Skin epidermis (tissue), 12 donors: Measurements from ENCODE around the gene SEMA6A.
"Not testable (repeated sequence)": the region's sequence is repeated elsewhere in the genome, so short reads cannot be mapped to it uniquely, and the experiment has no call there.

Experiments used
- H3K27ac ChIP-seq, 21 experiments: fragments of 200-600 bp; sonication (generic) in 11 of 21; one replicate each; pipeline ENCODE4 v1.5.0; 2020; ENCODE audit warnings: mild to moderate bottlenecking in 3 of 21, inconsistent platforms in 2 of 21, moderate library complexity in 2 of 21
- H3K4me3 ChIP-seq, 7 experiments: fragments of 200-600 bp; sonication (generic) in 2 of 7; one replicate each; pipeline ENCODE4 v1.5.0; 2020; ENCODE audit warnings: inconsistent platforms in 2 of 7, mild to moderate bottlenecking in 2 of 7, moderate library complexity in 1 of 7

The SEMA6A gene

GRCh38 chr5:116559239-116559638 is 15.4 kb downstream of the SEMA6A start:
- Histone ChIP-seq H3K4me3 (no peak overlapping the region), H3K27ac (no peak overlapping the region)

DNA sequence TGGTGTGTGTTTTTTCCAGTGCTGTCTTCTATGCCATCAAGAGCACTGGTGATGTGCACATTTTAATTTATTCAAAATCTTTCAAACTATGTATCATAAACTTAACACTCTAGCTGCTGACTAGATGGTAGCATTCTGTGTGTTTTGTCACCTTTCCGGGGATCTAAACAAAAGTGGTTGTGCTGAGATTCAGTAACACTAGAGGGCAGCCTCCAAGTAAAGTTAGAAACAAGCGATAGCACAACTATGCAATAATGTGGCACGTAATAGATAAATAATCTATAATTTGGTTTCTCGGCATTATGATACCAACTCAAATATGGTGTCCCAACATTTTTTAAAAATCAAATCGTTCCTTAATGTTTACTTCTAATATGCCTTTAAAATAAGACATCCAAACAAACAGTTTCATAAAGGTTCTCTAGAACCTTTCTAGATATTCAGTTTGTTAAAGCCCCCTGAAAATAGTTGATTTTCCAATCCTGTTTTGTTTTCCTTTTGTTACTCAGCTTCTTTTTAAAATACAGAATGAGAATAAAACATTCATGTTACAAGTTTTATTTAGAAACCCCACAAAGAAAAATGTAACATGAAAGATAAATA is 16.9 kb downstream of the SEMA6A start:
- Histone ChIP-seq H3K27ac (no peak overlapping the region), H3K4me3 (no peak overlapping the region)

DNA sequence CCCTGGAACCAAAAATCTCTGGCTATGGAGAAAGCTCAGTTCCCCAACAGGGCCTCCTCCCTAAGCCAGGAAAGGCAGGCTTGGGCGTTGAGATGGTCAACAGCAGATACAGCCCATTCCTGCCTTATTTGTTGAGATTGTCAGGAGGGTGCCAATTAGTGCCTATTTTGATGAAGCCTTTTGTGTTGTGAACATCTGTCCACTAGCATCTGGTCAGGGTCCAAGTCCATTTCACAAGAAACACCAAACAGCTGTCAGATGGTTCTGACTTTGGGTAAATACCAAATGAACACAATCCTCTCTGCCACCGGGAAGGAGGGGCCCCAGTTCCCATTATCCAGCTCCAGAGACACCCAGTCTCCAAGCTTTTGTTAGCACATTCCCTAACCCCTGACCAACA is 19.9 kb downstream of the SEMA6A start:
- no peak overlapping the region for H3K27ac ChIP-seq
- no peak overlapping the region for H3K4me3 ChIP-seq

- Histone ChIP-seq H3K27ac (no peak overlapping the region), H3K4me3 (no peak overlapping the region)
These were observed 21.3 kb downstream of the SEMA6A start for GRCh38 chr5:116553366-116553765.

DNA sequence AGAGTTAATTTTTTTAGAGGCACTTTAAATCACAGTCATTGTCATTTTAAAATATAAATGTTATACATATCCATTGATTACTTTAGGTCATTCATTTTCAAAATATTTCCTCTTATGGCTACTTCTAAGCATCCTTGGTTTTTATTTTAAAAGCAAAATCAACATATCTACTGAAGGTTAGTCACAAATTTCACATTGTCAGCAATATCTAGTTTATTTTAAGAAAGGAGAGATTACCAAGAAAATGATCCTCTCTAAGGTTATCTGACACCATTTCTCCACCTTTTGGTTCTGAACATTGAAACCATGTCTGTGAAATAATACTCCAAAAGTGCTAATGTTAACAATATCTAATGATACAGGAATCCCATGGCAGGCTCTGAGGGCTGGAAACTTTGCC is 24.5 kb downstream of the SEMA6A start:
- Histone ChIP-seq H3K4me3 (no peak overlapping the region), H3K27ac (no peak overlapping the region)

GRCh38 chr5:116546743-116547124 is 27.9 kb downstream of the SEMA6A start:
- no peak overlapping the region for H3K27ac ChIP-seq
- no peak overlapping the region for H3K4me3 ChIP-seq

DNA sequence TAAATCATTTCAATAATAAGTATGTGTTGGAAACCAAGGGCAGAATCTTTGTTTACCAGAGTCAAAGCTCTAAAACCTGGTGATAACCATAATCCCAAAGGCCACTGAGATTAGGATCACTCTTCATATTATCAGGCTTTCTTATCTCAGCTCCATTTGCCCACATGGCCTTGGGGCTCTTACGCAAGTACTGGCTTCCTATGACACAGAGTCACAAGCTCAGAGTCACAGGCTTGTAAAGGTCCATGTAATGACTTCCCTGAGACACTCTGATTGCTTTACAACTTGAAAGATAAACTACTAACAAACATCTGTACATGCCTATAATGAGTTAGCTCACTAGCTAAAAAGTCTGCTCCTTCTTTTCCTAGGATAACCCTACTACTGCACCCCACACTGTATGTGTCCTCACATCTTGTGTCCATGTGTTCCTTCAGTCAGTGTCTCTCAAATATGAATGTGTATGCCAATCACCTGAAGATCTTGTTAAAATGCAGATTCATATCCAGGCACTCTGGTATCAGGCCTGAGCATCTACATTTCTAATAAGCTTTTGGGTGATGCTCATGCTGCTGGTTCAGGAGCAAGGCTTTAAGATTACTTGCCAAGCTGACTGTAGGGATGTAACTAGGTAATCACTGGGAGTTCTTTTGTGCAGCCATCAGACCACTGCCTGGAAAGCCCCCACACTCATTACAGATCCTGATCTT is 28.4 kb downstream of the SEMA6A start:
- Histone ChIP-seq H3K27ac (no peak overlapping the region), H3K4me3 (no peak overlapping the region)

- H3K4me3 ChIP-seq, H3K27ac ChIP-seq: not testable (repeated sequence)
These were observed 29.2 kb downstream of the SEMA6A start for GRCh38 chr5:116545465-116545864.

GRCh38 chr5:116544531-116545241 is 29.9 kb downstream of the SEMA6A start:
- Histone ChIP-seq H3K27ac (no peak overlapping the region), H3K4me3 (no peak overlapping the region)

DNA sequence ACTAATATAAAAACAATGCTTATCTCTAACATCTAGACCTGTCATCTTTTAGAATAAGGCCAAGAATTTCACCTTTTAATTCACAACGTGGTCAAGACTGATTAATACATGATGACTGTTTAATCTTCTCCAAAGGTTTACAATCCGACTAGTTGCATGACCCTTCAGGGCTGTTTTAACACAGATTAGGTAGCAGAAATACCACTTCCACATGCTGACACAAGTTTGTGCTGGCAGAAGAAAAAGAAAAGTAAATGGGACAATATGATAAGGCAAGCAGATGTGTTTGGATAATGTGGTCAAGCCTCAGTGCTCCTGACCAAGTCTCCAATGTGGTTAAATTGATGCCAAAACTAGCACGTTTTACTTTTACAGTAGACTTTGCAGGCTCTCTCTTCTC is 31.1 kb downstream of the SEMA6A start:
- Histone ChIP-seq H3K27ac (no peak overlapping the region), H3K4me3 (no peak overlapping the region)

GRCh38 chr5:116542619-116543018 is 32.0 kb downstream of the SEMA6A start:
- no peak overlapping the region for H3K27ac ChIP-seq

DNA sequence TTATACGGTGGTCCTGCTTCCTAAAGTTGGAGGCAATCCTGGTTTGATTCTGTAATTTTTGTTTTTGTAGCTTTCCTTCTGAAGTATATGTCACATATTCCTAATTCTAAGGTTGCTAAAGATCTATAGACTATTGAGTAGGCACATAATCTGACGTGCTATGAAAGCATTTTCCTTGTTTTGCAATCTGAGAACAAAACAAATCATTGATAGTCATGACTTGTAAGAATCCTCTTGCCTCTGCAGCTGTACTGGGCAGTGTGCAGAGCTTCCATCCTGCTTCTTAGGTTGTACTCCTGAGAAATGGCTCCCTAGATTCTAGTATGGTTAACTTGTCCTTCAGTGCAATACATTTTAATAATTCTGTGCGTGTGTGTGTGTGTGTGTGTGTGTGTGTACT is 35.4 kb downstream of the SEMA6A start:
- Histone ChIP-seq H3K27ac (no peak overlapping the region), H3K4me3 (no peak overlapping the region)

More at GRCh38 chr5:116542619-116543018, 32.0 kb downstream of the SEMA6A start:
- no peak overlapping the region for H3K4me3 ChIP-seq

- Histone ChIP-seq H3K4me3 (no peak overlapping the region), H3K27ac (no peak overlapping the region)
These were observed 38.1 kb downstream of the SEMA6A start for GRCh38 chr5:116536316-116537083.

DNA sequence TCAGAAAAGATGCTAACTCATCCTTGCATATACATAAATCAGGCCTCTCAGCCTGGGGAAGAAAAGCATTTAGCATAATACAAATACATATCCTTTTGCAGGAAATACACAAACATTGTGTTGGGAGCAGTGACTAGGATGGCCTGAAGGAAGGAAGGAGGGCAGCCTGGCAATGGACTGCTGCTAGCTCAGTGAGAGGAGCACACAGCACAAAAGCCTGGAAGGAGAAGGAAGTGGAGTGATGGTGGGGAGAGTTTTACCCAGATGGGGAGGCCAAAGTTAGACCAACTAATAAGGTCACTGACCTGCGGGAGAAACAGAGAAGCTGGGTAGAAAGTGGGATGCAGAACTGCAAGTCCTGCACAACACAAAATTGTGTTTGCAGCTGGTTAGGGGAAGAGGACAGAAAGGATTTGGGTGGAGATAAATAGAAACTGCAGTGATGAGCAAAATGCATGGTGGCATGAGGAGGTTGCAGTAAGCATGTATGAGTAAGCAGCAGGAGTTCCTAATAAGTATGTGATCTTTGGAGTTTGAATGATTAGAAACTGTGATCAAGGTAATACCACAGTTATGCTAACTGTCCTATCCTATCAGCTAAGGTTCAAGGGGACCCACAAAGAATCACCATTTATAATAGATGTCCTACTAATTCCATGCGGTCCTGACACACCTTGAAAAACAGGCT is 39.5 kb downstream of the SEMA6A start:
- Histone ChIP-seq H3K27ac (no peak overlapping the region), H3K4me3 (no peak overlapping the region)

- no peak overlapping the region for H3K27ac ChIP-seq
- H3K4me3 ChIP-seq = no peak overlapping the region
These were observed 41.7 kb downstream of the SEMA6A start for GRCh38 chr5:116532762-116533525.

GRCh38 chr5:116531635-116532034 is 43.0 kb downstream of the SEMA6A start:
- H3K27ac ChIP-seq = no peak overlapping the region
- no peak overlapping the region for H3K4me3 ChIP-seq

GRCh38 chr5:116531117-116531516 is 43.5 kb downstream of the SEMA6A start:
- Histone ChIP-seq H3K4me3 (no peak overlapping the region), H3K27ac (no peak overlapping the region)

- no peak overlapping the region for H3K4me3 ChIP-seq
- H3K27ac ChIP-seq = no peak overlapping the region
These were observed 44.3 kb downstream of the SEMA6A start for GRCh38 chr5:116530276-116530675.

- Histone ChIP-seq H3K4me3 (no peak overlapping the region), H3K27ac (no peak overlapping the region)
These were observed 45.0 kb downstream of the SEMA6A start for GRCh38 chr5:116529615-116530014.
